Thyroid gland (tissue), 4 donors: ENCODE data around the gene MMD2. TPM values are rescaled to one million over a fixed set of nuclear protein-coding genes. Genes with fewer than 3 reads are reported as not detected.

Experiments used
- DNase-seq, 2 donors: peaks; one replicate each; pipeline ENCODE4 v3.0.0-alpha.2; 2019
- H3K27ac ChIP-seq, 3 donors: fragments of 200-600 bp; sonication (generic); 1 replicate in 2 of 3; 2 replicates in 1 of 3; pipeline ENCODE4 v1.5.1; 2016 to 2019; ENCODE audit warnings: mild to moderate bottlenecking in 1 of 3, moderate library complexity in 1 of 3
- H3K27me3 ChIP-seq: fragments of 200-600 bp; sonication (generic); one replicate; pipeline ENCODE4 v1.5.1; 2019
- H3K36me3 ChIP-seq, 2 donors: fragments of 200-600 bp; sonication (generic); one replicate each; pipeline ENCODE4 v1.5.1; 2016 to 2019
- H3K4me1 ChIP-seq, 2 donors: fragments of 200-600 bp; sonication (generic); one replicate each; pipeline ENCODE4 v1.5.1; 2017 to 2019
- H3K4me3 ChIP-seq, 3 donors: fragments of 200-600 bp; sonication (generic); replicated peaks in 1 of 3; 1 replicate in 2 of 3; 2 replicates in 1 of 3; pipeline ENCODE4 v1.5.1; 2016; ENCODE audit warnings: mild to moderate bottlenecking in 1 of 3
- H3K9me3 ChIP-seq: fragments of 200-600 bp; sonication (generic); one replicate; pipeline ENCODE4 v1.5.1; 2017
- POLR2A ChIP-seq, 2 donors: fragments of 450-650 bp; IDR thresholded peaks; one replicate each; pipeline ENCODE4 v1.6.1; 2017; ENCODE audit warnings: antibody characterized with exemption in 2 of 2, mild to moderate bottlenecking in 2 of 2, moderate library complexity in 1 of 2
- WGBS, 2 donors: methylation state at CpG; one replicate each; pipeline ENCODE4 v1.1.5; 2017; 5-methylcytosine and 5-hydroxymethylcytosine counted together
- intact Hi-C: fragments of 100-400 bp; cut with DNase I; formaldehyde crosslinking; loops from one replicate; pipeline ENCODE4 v1.15.1; 2023
- total RNA-seq, 4 donors: library from RNA; depleted of rRNA; stranded (reverse); fragments of >200 nt; gene quantifications; one replicate each; pipeline ENCODE4 v1.2.3, GENCODE V29; 2016
- TF ChIP-seq, protein P1 (sequence below), 6 experiments: fragments of 200-600 bp in 3 of 6; fragments of 450-650 bp in 3 of 6; sonication (generic) in 3 of 6; IDR thresholded peaks; one replicate each; pipeline ENCODE4 v1.5.1; 2016 to 2019; ENCODE audit warnings: antibody characterized with exemption in 6 of 6, mild to moderate bottlenecking in 2 of 6, inconsistent platforms in 1 of 6, moderate library complexity in 1 of 6

Gene MMD2
- total RNA-seq, 4 donors from 2014 or later: 0.13 TPM; not detected in 3

DNA sequence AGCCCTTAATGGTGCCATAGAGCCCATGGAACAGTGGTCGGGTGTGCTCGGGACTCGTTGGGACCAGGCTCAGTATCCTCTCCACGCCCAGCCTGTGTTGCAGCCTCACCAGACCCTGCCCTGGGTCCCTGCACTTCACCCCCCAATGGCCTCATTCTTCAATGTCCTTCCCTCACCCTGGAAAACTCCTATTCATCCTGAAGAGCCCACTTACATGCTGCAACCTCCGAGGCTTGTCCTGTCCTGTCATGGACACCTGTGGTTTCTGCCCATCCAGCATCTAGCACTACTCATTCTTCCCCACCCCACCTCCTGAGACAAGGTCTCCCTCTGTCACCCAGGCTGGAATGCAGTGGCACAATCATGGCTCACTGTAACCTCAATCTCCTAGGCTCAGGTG is 7.7 kb downstream of the MMD2 start:
- no peak for DNase-seq
- Histone ChIP-seq H3K27ac (no peak overlapping the region), H3K4me3 (no peak overlapping the region), H3K9me3 (no peaks in the 10 kb centered on the region), H3K36me3 (no peaks in the 10 kb centered on the region), H3K27me3 (no peaks in the 10 kb centered on the region), H3K4me1 (no peaks in the 10 kb centered on the region)
- intact Hi-C loops: no loop called here
- TF ChIP-seq, protein P1, sequence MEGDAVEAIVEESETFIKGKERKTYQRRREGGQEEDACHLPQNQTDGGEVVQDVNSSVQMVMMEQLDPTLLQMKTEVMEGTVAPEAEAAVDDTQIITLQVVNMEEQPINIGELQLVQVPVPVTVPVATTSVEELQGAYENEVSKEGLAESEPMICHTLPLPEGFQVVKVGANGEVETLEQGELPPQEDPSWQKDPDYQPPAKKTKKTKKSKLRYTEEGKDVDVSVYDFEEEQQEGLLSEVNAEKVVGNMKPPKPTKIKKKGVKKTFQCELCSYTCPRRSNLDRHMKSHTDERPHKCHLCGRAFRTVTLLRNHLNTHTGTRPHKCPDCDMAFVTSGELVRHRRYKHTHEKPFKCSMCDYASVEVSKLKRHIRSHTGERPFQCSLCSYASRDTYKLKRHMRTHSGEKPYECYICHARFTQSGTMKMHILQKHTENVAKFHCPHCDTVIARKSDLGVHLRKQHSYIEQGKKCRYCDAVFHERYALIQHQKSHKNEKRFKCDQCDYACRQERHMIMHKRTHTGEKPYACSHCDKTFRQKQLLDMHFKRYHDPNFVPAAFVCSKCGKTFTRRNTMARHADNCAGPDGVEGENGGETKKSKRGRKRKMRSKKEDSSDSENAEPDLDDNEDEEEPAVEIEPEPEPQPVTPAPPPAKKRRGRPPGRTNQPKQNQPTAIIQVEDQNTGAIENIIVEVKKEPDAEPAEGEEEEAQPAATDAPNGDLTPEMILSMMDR (IDR thresholded peaks at IDR 0.05): no peak
- TF ChIP-seq POLR2A (IDR thresholded peaks at IDR 0.05): no peak
- WGBS, 2 donors: 71 to 83% methylated on average over 5 of the region's 5 CpGs

DNA sequence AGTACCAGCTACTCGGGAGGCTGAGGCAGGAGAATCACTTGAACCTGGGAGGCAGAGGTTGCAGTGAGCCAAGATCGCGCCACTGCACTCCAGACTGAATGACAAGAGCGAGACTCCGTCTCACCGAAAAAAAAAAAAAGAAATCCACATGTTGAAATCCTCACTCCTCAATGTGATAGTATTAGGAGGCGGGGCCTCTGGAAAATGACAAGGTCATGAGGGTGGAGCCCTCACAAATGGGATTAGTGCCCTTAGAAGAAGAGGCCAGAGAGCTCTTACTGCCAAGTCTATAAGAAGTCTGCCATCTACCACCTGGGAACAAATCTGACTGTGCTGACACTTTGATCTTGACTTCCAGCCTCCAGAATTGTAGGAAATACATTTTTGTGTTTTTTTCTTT is 10.6 kb downstream of the MMD2 start:
- Histone ChIP-seq H3K9me3 (no peaks in the 10 kb centered on the region), H3K36me3 (no peaks in the 10 kb centered on the region), H3K27me3 (no peaks in the 10 kb centered on the region), H3K4me1 (no peaks in the 10 kb centered on the region), H3K4me3 (no peak overlapping the region), H3K27ac (no peak overlapping the region)
- DNase-seq: no peak
- TF ChIP-seq, protein P1 (IDR thresholded peaks at IDR 0.05): no peak
- TF ChIP-seq POLR2A (IDR thresholded peaks at IDR 0.05): no peak
- WGBS, 2 donors: 89 to 94% methylated on average over 7 of the region's 7 CpGs
- intact Hi-C loops: no loop called here

GRCh38 chr7:4945949-4946348 is 13.0 kb downstream of the MMD2 start:
- Histone ChIP-seq H3K36me3 (no peaks in the 10 kb centered on the region), H3K9me3 (no peaks in the 10 kb centered on the region), H3K27me3 (no peaks in the 10 kb centered on the region), H3K27ac (no peak overlapping the region), H3K4me1 (no peaks in the 10 kb centered on the region), H3K4me3 (no peak overlapping the region)
- WGBS, 2 donors: 94 to 95% methylated on average over 26 of the region's 26 CpGs
- no peak for DNase-seq
- TF ChIP-seq, protein P1 (IDR thresholded peaks at IDR 0.05): no peak
- TF ChIP-seq POLR2A (IDR thresholded peaks at IDR 0.05): no peak
- intact Hi-C loops: no loop called here

DNA sequence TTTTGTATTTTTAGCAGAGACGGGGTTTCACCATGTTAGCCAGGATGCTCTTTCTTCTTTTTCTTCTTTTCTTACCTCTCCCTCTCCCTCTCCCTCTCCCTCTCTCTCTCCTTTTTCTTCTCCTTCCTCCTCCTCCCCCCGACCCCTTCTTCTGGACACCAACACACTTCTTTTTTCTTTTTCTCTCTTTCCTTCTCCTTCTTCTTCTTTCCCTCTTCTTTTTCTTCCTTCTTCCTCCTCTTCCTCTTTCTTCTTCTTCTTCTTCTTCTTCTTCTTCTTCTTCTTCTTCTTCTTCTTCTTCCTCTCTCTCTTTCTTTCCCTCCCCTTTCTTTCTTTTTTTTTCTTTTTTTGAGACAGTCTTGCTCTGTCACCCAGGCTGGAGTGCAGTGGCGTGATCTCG is 14.0 kb downstream of the MMD2 start:
- no peak overlapping the region for H3K27ac ChIP-seq
- WGBS, 2 donors: 80 to 83% methylated on average over 4 of the region's 4 CpGs

GRCh38 chr7:4943297-4943696 is 15.7 kb downstream of the MMD2 start:
- no peaks in the 10 kb centered on the region for H3K27me3 ChIP-seq
- no peak overlapping the region for H3K27ac ChIP-seq
- H3K4me3 ChIP-seq: no peak overlapping the region
- DNase-seq: no peak
- no peaks in the 10 kb centered on the region for H3K36me3 ChIP-seq
- no peak for TF ChIP-seq POLR2A (IDR thresholded peaks at IDR 0.05)
- no peaks in the 10 kb centered on the region for H3K4me1 ChIP-seq
- no peaks in the 10 kb centered on the region for H3K9me3 ChIP-seq
- WGBS, 2 donors: 95% methylated on average over 10 of the region's 10 CpGs
- intact Hi-C loops: no loop called here

More for the DNA sequence above, 14.0 kb downstream of the MMD2 start:
- Histone ChIP-seq H3K36me3 (no peaks in the 10 kb centered on the region), H3K4me1 (no peaks in the 10 kb centered on the region), H3K27me3 (no peaks in the 10 kb centered on the region), H3K4me3 (no peak overlapping the region), H3K9me3 (no peaks in the 10 kb centered on the region)
- DNase-seq: no peak
- TF ChIP-seq, protein P1 (IDR thresholded peaks at IDR 0.05): no peak
- TF ChIP-seq POLR2A (IDR thresholded peaks at IDR 0.05): no peak
- intact Hi-C loops: no loop called here
